ENCODE results near the gene WWOX. TPM values are rescaled to one million over a fixed set of nuclear protein-coding genes. Genes with fewer than 3 reads are reported as not detected.
A peak's percentile ranks its signal among the peaks of the same experiment; 100 is the strongest.

The WWOX gene
- total and polyA plus RNA-seq, 4 donors = 5.4 to 61.5 (median 18.4) TPM

DNA sequence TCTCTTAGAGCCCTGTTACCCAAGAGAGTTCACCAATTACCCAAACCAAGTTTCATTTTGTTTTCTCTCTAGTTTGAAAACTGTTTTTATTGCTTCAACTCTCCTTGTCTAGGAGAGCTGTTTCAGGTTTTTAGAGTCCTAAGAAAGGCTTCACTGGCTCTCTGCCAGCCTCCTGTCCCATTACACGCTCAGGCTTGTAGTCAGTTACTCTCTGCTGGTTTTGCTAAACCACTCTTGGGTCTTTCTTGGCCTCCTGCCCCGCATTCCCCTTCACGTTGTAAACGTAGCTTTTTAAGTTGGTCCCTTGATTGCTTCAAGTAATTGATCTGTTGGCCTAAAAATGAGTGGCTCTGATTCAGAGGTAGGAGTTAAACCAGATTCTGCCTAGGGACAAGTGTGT, 972.0 kb downstream of the WWOX start:
- Histone ChIP-seq H3K9ac (ENCODE audit: insufficient read depth in 1 of 2, low read length in 2 of 2) (no peak overlapping the region), H3K36me3 (ENCODE audit: control insufficient read depth in 4 of 4, insufficient read depth in 4 of 4, low read length in 4 of 4) (no peaks in the 10 kb centered on the region), H3K4me1 (ENCODE audit: control insufficient read depth in 5 of 5, insufficient read depth in 5 of 5, low read length in 5 of 5) (peaks cover 0 to 37% (median 5%) of the 10 kb centered on the region in 5 donors), H3K27ac (ENCODE audit: low read depth in 1 of 2, low read length in 1 of 2) (no peak overlapping the region), H3K4me3 (no peak overlapping the region), H3K27me3 (ENCODE audit: control insufficient read depth in 3 of 3, insufficient read depth in 3 of 3, low read length in 2 of 3) (no peaks in the 10 kb centered on the region), H3K9me3 (ENCODE audit: control insufficient read depth in 4 of 4, insufficient read depth in 3 of 4, low read length in 3 of 4) (peaks cover 0 to 5% (median 0%) of the 10 kb centered on the region in 4 donors)
- peak; percentile 67 to 85 (median 71) for DNase-seq
- no peak for ATAC-seq (ENCODE audit: insufficient read depth, low FRiP score)
- 29 to 39% methylated on average over 4 of the region's 4 CpGs for WGBS, 2 donors
- TF ChIP-seq CTCF (IDR thresholded peaks at IDR 0.05; ENCODE audit: control extremely low read depth, extremely low read depth) = no peak

GRCh38 chr16:79072517-79072916, 973.1 kb downstream of the WWOX start:
- DNase-seq (no peak), ATAC-seq (ENCODE audit: insufficient read depth, low FRiP score) (no peak)
- H3K9ac ChIP-seq (ENCODE audit: insufficient read depth in 1 of 2, low read length in 2 of 2) = no peak overlapping the region
- H3K4me3 ChIP-seq = no peak overlapping the region
- no peak overlapping the region for H3K27ac ChIP-seq (ENCODE audit: low read depth in 1 of 2, low read length in 1 of 2)
- no peaks in the 10 kb centered on the region for H3K27me3 ChIP-seq (ENCODE audit: control insufficient read depth in 3 of 3, insufficient read depth in 3 of 3, low read length in 2 of 3)
- WGBS, 2 donors = 94 to 95% methylated on average over 4 of the region's 4 CpGs
- H3K9me3 ChIP-seq (ENCODE audit: control insufficient read depth in 4 of 4, insufficient read depth in 3 of 4, low read length in 3 of 4) = peaks cover 0 to 2% (median 0%) of the 10 kb centered on the region in 4 donors
- H3K4me1 ChIP-seq (ENCODE audit: control insufficient read depth in 5 of 5, insufficient read depth in 5 of 5, low read length in 5 of 5) = peaks cover 0 to 37% (median 5%) of the 10 kb centered on the region in 5 donors
- no peaks in the 10 kb centered on the region for H3K36me3 ChIP-seq (ENCODE audit: control insufficient read depth in 4 of 4, insufficient read depth in 4 of 4, low read length in 4 of 4)
- TF ChIP-seq CTCF (IDR thresholded peaks at IDR 0.05; ENCODE audit: control extremely low read depth, extremely low read depth) = no peak

GRCh38 chr16:79073566-79073965, 974.1 kb downstream of the WWOX start:
- Histone ChIP-seq H3K36me3 (ENCODE audit: control insufficient read depth in 4 of 4, insufficient read depth in 4 of 4, low read length in 4 of 4) (no peaks in the 10 kb centered on the region), H3K4me3 (no peak overlapping the region), H3K27ac (ENCODE audit: low read depth in 1 of 2, low read length in 1 of 2) (no peak overlapping the region), H3K4me1 (ENCODE audit: control insufficient read depth in 5 of 5, insufficient read depth in 5 of 5, low read length in 5 of 5) (peaks cover 0 to 37% (median 5%) of the 10 kb centered on the region in 5 donors), H3K27me3 (ENCODE audit: control insufficient read depth in 3 of 3, insufficient read depth in 3 of 3, low read length in 2 of 3) (no peaks in the 10 kb centered on the region), H3K9ac (ENCODE audit: insufficient read depth in 1 of 2, low read length in 2 of 2) (no peak overlapping the region), H3K9me3 (ENCODE audit: control insufficient read depth in 4 of 4, insufficient read depth in 3 of 4, low read length in 3 of 4) (peaks cover 0 to 2% (median 0%) of the 10 kb centered on the region in 4 donors)
- TF ChIP-seq CTCF (IDR thresholded peaks at IDR 0.05; ENCODE audit: control extremely low read depth, extremely low read depth) = no peak
- DNase-seq = no peak
- ATAC-seq (ENCODE audit: insufficient read depth, low FRiP score) = no peak
- whole genome bisulfite sequencing, 2 donors = 45 to 71% methylated on average over 4 of the region's 4 CpGs

DNA sequence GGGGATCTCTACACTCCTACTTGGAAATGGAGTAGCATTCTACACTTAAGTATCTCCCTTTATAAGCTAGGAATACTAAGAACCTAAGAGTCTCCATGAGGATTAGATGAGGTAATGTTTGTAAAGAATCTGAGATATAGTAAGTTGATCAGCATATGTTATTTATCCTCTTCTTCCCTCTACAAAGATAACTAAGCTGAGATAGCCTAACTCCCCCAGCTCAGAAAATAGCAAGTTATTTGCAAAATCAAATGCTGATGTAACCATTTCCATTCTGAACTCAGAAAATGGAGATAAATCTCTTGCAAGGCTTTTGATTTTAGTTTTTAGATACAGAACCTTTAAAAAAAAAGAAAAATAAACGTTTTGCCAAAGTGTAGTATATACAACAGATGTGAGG, 975.1 kb downstream of the WWOX start:
- no peak for DNase-seq

More for the DNA sequence above, 975.1 kb downstream of the WWOX start:
- Histone ChIP-seq H3K4me3 (no peak overlapping the region), H3K27ac (ENCODE audit: low read depth in 1 of 2, low read length in 1 of 2) (no peak overlapping the region), H3K4me1 (ENCODE audit: control insufficient read depth in 5 of 5, insufficient read depth in 5 of 5, low read length in 5 of 5) (peaks cover 0 to 31% (median 5%) of the 10 kb centered on the region in 5 donors), H3K9ac (ENCODE audit: insufficient read depth in 1 of 2, low read length in 2 of 2) (no peak overlapping the region), H3K9me3 (ENCODE audit: control insufficient read depth in 4 of 4, insufficient read depth in 3 of 4, low read length in 3 of 4) (peaks cover 0 to 2% (median 0%) of the 10 kb centered on the region in 4 donors), H3K27me3 (ENCODE audit: control insufficient read depth in 3 of 3, insufficient read depth in 3 of 3, low read length in 2 of 3) (no peaks in the 10 kb centered on the region), H3K36me3 (ENCODE audit: control insufficient read depth in 4 of 4, insufficient read depth in 4 of 4, low read length in 4 of 4) (no peaks in the 10 kb centered on the region)
- WGBS, 2 donors = 8 to 10% methylated on average over 1 of the region's 1 CpG
- no peak for TF ChIP-seq CTCF (IDR thresholded peaks at IDR 0.05; ENCODE audit: control extremely low read depth, extremely low read depth)
- no peak for ATAC-seq (ENCODE audit: insufficient read depth, low FRiP score)
